ENCODE results near the gene B3GLCT. TPM values are rescaled to one million over a fixed set of nuclear protein-coding genes. Genes with fewer than 3 reads are reported as not detected.

Gene B3GLCT
- total and polyA plus RNA-seq, 2 of the 13 experiments (the other 11 are each of a cell fraction or from before 2014, with no cell fraction given) = 2.0 to 7.1 TPM

DNA sequence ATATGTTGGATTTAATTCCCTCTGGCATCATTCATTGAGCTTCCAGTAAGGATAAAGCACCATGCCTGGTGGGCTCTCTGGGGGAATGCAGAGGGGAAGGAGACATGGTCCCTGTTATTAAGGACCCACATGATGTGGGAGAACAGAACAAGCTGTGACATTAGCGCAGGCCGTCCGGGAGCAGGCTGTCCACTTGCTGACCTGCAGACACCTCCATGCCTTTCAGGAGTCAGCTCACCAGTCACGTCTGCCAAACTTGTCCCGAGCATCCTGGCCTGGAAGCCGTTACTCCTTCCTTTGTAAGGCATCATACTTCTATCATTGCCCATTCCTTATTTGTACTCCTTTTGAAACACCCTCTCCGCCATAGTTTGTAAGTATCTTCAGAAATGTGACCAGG is 23.4 kb downstream of the B3GLCT start (continued):
- TF ChIP-seq, protein P1, sequence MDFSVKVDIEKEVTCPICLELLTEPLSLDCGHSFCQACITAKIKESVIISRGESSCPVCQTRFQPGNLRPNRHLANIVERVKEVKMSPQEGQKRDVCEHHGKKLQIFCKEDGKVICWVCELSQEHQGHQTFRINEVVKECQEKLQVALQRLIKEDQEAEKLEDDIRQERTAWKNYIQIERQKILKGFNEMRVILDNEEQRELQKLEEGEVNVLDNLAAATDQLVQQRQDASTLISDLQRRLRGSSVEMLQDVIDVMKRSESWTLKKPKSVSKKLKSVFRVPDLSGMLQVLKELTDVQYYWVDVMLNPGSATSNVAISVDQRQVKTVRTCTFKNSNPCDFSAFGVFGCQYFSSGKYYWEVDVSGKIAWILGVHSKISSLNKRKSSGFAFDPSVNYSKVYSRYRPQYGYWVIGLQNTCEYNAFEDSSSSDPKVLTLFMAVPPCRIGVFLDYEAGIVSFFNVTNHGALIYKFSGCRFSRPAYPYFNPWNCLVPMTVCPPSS (IDR thresholded peaks at IDR 0.05) = no peak

DNA sequence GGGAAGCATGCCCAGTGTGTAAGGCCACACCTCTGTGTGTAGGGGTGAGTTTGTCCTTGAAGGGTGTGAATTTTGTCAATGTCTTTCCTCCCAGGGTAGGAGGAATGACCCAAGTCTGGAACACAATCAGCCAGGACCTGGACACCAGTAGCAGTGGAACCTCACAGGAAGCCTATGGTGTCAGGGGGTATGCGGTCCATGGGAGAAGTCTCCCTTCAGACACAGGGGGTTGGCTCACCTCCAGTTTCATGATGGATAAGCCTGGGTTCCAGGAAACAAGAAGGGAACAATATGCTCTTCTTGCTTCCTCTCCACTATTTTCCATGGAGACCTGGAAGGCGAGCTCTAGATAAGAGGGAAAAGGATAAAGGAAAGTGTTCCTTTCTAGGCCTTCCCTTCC is 23.9 kb downstream of the B3GLCT start:
- no TSS peak for BruUV-seq (replicated peaks)
- Histone ChIP-seq H3K4me3 (replicated peaks in 1 of 3; ENCODE audit: insufficient read depth in 1 of 3, low read depth in 2 of 3, low read length in 3 of 3) (no peak overlapping the region), H3K9me3 (ENCODE audit: low read length) (no peaks in the 10 kb centered on the region), H3K9ac (ENCODE audit: insufficient read depth, low read depth, low read length) (no peak overlapping the region), H3K27me3 (ENCODE audit: control insufficient read depth in 1 of 2, insufficient read depth in 2 of 2, low read length in 2 of 2) (no peaks in the 10 kb centered on the region), H2AFZ (ENCODE audit: low read length) (no peak overlapping the region), H3K4me1 (ENCODE audit: insufficient read depth, low read length) (no peaks in the 10 kb centered on the region), H3K27ac (ENCODE audit: extremely low read length, insufficient read depth, low read length) (no peak overlapping the region), H4K20me1 (ENCODE audit: insufficient read depth, low read length) (no peaks in the 10 kb centered on the region), H3K36me3 (replicated peaks in 1 of 2; ENCODE audit: control insufficient read depth in 1 of 2, insufficient read depth in 2 of 2, low read length in 2 of 2) (no peaks in the 10 kb centered on the region), H3K79me2 (ENCODE audit: insufficient read depth, low read length) (no peaks in the 10 kb centered on the region), H3K4me2 (ENCODE audit: low read depth, low read length) (no peak overlapping the region)
- ATAC-seq (no peak), FAIRE-seq (no peak), DNase-seq (ENCODE audit: low spot score) (no peak)
- ChIA-PET POLR2A (no interaction called here), CTCF (ENCODE audit: low intra/inter-chr PET ratio, low total read pairs) (no interaction called here)
- 90% methylated on average over 2 of the region's 2 CpGs for WGBS (ENCODE audit: low lambda C conversion rate)
- no peak for TF ChIP-seq ZNF570 (CRISPR knock-in tag; IDR thresholded peaks at IDR 0.05; ENCODE audit: borderline replicate concordance)
- TF ChIP-seq ZSCAN30 (CRISPR knock-in tag; IDR thresholded peaks at IDR 0.05) = no peak
- TF ChIP-seq, protein P2, sequence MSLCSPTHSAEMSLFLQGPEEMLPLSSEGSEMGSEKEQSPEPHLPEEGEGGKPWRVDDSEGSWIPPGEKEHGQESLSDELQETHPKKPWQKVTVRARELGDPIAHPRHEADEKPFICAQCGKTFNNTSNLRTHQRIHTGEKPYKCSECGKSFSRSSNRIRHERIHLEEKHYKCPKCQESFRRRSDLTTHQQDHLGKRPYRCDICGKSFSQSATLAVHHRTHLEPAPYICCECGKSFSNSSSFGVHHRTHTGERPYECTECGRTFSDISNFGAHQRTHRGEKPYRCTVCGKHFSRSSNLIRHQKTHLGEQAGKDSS (CRISPR knock-in tag; IDR thresholded peaks at IDR 0.05; ENCODE audit: borderline replicate concordance, low read depth) = no peak
- TF ChIP-seq PLSCR1 (CRISPR knock-in tag; IDR thresholded peaks at IDR 0.05; ENCODE audit: borderline replicate concordance) = no peak
- TF ChIP-seq HOXA5 (CRISPR knock-in tag; IDR thresholded peaks at IDR 0.05) = no peak
- TF ChIP-seq AGO2 (optimal IDR thresholded peaks at IDR 0.05; ENCODE audit: low read depth, low read length) = no peak
- TF ChIP-seq REPIN1 (CRISPR knock-in tag; IDR thresholded peaks at IDR 0.05; ENCODE audit: borderline replicate concordance, low read depth) = no peak
- TF ChIP-seq ZNF138 (CRISPR knock-in tag; IDR thresholded peaks at IDR 0.05; ENCODE audit: low read depth) = no peak
- no peak for TF ChIP-seq MED1 (CRISPR knock-in tag; IDR thresholded peaks at IDR 0.05)
- TF ChIP-seq ZFP36 (IDR thresholded peaks at IDR 0.05; ENCODE audit: borderline replicate concordance, low read depth, low read length, partially characterized antibody) = no peak
- no peak for TF ChIP-seq ZNF331 (CRISPR knock-in tag; IDR thresholded peaks at IDR 0.05)
- no peak for TF ChIP-seq ZNF761 (CRISPR knock-in tag; conservative IDR thresholded peaks at IDR 0.05)
- TF ChIP-seq HDAC6 (IDR thresholded peaks at IDR 0.05; ENCODE audit: low read depth, low read length) = no peak
- TF ChIP-seq TOE1 (CRISPR knock-in tag; IDR thresholded peaks at IDR 0.05) = no peak
- in situ Hi-C loops (cut with HindIII; ENCODE audit: extremely low pct_ligation_motif_present, low pct_unique_long_range_greater_than_20kb) = no loop called here
- intact Hi-C loops (cut with micrococcal nuclease; ENCODE audit: unreplicated experiment) = no loop called here
